ENCODE results near the gene GPR39. TPM values are rescaled to one million over a fixed set of nuclear protein-coding genes. Genes with fewer than 3 reads are reported as not detected.

GPR39 gene
- total and polyA plus RNA-seq, 7 donors: 0.05 to 0.08 TPM; not detected in 5

GRCh38 chr2:132642415-132642814 is 225.8 kb downstream of the GPR39 start:
- no peaks in the 10 kb centered on the region for H3K36me3 ChIP-seq (ENCODE audit: insufficient read depth in 1 of 2, low read depth in 1 of 2)
- intact Hi-C loops (cut with DNase I): loop anchor here in 1 of 2 donors (10.0 kb wide), 1 partner anchor 922 kb away; the partner anchor contains the start of gene NCKAP5
- H3K9me3 ChIP-seq: no peaks in the 10 kb centered on the region
- H3K4me3 ChIP-seq: no peak overlapping the region
- 64 to 76% (median 70%) methylated on average over 2 of the region's 2 CpGs for WGBS, 3 donors
- ATAC-seq: no peak
- no peaks in the 10 kb centered on the region for H3K4me1 ChIP-seq
- TF ChIP-seq, protein P1, sequence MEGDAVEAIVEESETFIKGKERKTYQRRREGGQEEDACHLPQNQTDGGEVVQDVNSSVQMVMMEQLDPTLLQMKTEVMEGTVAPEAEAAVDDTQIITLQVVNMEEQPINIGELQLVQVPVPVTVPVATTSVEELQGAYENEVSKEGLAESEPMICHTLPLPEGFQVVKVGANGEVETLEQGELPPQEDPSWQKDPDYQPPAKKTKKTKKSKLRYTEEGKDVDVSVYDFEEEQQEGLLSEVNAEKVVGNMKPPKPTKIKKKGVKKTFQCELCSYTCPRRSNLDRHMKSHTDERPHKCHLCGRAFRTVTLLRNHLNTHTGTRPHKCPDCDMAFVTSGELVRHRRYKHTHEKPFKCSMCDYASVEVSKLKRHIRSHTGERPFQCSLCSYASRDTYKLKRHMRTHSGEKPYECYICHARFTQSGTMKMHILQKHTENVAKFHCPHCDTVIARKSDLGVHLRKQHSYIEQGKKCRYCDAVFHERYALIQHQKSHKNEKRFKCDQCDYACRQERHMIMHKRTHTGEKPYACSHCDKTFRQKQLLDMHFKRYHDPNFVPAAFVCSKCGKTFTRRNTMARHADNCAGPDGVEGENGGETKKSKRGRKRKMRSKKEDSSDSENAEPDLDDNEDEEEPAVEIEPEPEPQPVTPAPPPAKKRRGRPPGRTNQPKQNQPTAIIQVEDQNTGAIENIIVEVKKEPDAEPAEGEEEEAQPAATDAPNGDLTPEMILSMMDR (IDR thresholded peaks at IDR 0.05): no peak
- no peaks in the 10 kb centered on the region for H3K27me3 ChIP-seq (ENCODE audit: insufficient read depth in 3 of 3, low read length in 2 of 3)
- no peak overlapping the region for H3K27ac ChIP-seq
- no peak for DNase-seq

DNA sequence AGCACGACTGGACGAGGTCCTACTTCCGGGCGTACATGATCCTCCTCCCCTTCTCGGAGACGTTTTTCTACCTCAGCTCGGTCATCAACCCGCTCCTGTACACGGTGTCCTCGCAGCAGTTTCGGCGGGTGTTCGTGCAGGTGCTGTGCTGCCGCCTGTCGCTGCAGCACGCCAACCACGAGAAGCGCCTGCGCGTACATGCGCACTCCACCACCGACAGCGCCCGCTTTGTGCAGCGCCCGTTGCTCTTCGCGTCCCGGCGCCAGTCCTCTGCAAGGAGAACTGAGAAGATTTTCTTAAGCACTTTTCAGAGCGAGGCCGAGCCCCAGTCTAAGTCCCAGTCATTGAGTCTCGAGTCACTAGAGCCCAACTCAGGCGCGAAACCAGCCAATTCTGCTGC is 228.6 kb downstream of the GPR39 start:
- no peaks in the 10 kb centered on the region for H3K36me3 ChIP-seq (ENCODE audit: insufficient read depth in 1 of 2, low read depth in 1 of 2)
- no peaks in the 10 kb centered on the region for H3K4me1 ChIP-seq
- TF ChIP-seq, protein P1 (IDR thresholded peaks at IDR 0.05): no peak
- 68 to 82% (median 73%) methylated on average over 35 of the region's 35 CpGs for WGBS, 3 donors
- ATAC-seq (no peak), DNase-seq (no peak)
- no peaks in the 10 kb centered on the region for H3K9me3 ChIP-seq
- H3K27ac ChIP-seq: no peak overlapping the region
- no peaks in the 10 kb centered on the region for H3K27me3 ChIP-seq (ENCODE audit: insufficient read depth in 3 of 3, low read length in 2 of 3)
- intact Hi-C loops (cut with DNase I): loop anchor here in 1 of 2 donors (10.0 kb wide), 1 partner anchor 920 kb away; the partner anchor contains the start of gene NCKAP5
- H3K4me3 ChIP-seq: no peak overlapping the region

DNA sequence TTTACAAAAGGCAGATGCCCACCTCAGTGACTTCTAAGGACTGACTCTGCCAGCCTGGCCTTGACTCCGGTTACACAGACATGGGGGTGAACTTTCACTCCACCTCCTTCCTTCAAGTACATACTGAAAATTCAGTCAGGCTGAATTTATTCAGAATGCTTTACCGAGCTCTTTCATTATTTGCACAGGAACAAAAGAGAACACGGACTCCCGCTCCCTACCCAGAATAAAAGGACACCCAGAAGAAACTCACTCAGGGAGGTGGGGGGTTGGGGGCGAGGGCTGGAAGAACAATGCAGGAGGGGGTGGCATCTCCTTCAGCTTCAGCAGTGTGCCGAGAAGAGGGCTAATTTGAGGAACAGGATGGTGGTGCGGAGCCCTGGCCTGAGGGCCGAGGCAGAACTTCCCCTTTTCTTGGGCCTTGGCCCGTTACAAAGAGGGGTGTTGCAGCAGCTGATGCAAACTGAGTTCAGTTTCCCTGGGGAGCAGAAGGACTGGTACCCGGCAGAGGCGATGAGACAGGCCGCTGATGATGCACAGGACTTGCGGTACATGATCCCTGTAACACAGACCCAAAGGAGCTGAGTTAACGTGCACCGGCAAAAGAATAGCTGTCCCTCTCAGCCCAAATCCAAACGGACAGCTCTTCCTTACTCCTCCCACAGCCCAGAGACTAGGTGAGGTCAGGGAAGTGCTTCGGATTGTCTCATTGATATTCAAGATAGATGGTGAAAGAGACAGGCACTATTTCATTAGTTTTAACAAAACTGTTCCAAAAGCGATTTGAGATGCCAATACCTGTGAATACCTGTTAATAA is 229.3 kb downstream of the GPR39 start:
- H3K27me3 ChIP-seq (ENCODE audit: insufficient read depth in 3 of 3, low read length in 2 of 3): no peaks in the 10 kb centered on the region
- H3K27ac ChIP-seq: no peak overlapping the region
- intact Hi-C loops (cut with DNase I): loop anchor here in 1 of 2 donors (10.0 kb wide), 1 partner anchor 919 kb away; the partner anchor contains the start of gene NCKAP5
- DNase-seq (no peak), ATAC-seq (no peak)
- WGBS, 3 donors: 86 to 89% (median 87%) methylated on average over 18 of the region's 18 CpGs
- TF ChIP-seq, protein P1 (IDR thresholded peaks at IDR 0.05): no peak
- H3K36me3 ChIP-seq (ENCODE audit: insufficient read depth in 1 of 2, low read depth in 1 of 2): no peaks in the 10 kb centered on the region
- H3K4me1 ChIP-seq: no peaks in the 10 kb centered on the region
- H3K9me3 ChIP-seq: no peaks in the 10 kb centered on the region
- H3K4me3 ChIP-seq: no peak overlapping the region

DNA sequence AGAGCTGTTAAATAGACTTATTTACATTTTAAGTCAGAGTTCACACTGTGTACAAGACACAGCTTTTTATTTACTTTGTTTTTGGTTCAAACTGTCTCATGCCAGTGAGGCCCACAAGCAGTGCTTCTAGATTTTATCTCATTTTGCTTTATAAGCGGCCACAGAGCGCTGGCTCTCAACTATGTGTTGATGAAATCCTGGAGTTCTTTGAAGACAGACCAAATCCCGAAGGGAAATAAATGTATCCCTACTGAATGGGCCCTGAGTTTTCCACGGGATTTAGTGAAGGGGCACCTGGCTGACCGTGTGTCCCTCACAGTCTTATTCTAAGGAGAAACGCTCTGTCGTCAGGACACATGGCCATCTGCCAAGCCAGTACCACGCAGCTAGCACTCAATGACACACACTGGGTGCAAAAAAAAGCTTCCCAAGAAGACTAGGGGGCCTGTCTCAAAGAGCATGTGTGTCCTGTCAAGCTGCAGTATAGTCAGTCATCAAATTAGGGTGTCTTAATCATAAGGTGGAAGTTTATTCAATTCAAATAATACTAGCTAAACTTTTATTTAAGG is 230.0 kb downstream of the GPR39 start:
- Histone ChIP-seq H3K27me3 (ENCODE audit: insufficient read depth in 3 of 3, low read length in 2 of 3) (no peaks in the 10 kb centered on the region), H3K4me3 (no peak overlapping the region), H3K27ac (no peak overlapping the region), H3K9me3 (no peaks in the 10 kb centered on the region), H3K36me3 (ENCODE audit: insufficient read depth in 1 of 2, low read depth in 1 of 2) (no peaks in the 10 kb centered on the region), H3K4me1 (no peaks in the 10 kb centered on the region)
- no peak for DNase-seq
- 67 to 72% (median 72%) methylated on average over 8 of the region's 8 CpGs for whole genome bisulfite sequencing, 3 donors
- ATAC-seq: no peak
- TF ChIP-seq, protein P1 (IDR thresholded peaks at IDR 0.05): no peak
- intact Hi-C loops (cut with DNase I): loop anchor here in 1 of 2 donors (10.0 kb wide), 1 partner anchor 918 kb away; the partner anchor contains the start of gene NCKAP5
